GM10248 (cell line): ENCODE measurements around the gene XYLT1.

Source experiments
- CTCF ChIA-PET: fragments of 300-600 bp; sonication (Branson Sonifier 250); formaldehyde crosslinking; extraction: SDS; loops from one replicate; lab custom pipeline; 2021; ENCODE audit warnings: antibody characterized with exemption; lab: Yijun Ruan, JAX
- POLR2A ChIA-PET: fragments of 350-650 bp; sonication (Branson Sonifier 250); formaldehyde crosslinking; extraction: SDS; loops from one replicate; lab custom pipeline; 2020; ENCODE audit warnings: antibody characterized with exemption; lab: Yijun Ruan, JAX
- DNase-seq: peaks from one replicate; pipeline ENCODE4 v3.0.0; 2012; ENCODE audit errors: extremely low spot score
- CTCF ChIP-seq: IDR thresholded peaks from 2 replicates; pipeline ENCODE4 v1.5.1; 2012; ENCODE audit warnings: mild to moderate bottlenecking, low read depth; ENCODE audit errors: extremely low read depth, missing control alignments, control extremely low read depth

The XYLT1 gene

GRCh38 chr16:17105239-17105797, 365.4 kb downstream of the XYLT1 start:
- ChIA-PET CTCF (interaction anchor here (1.0 to 1.9 kb wide), 4 partner anchors 9 to 244 kb away, joined by 3 to 13 read pairs (median 4); no protein-coding TSS in a partner anchor), POLR2A (interaction anchor here (0.7 kb wide), 1 partner anchor 242 kb away, joined by 3 read pairs; no protein-coding TSS in a partner anchor)
- DNase-seq: no peak
- TF ChIP-seq CTCF: no peak

- no peak for TF ChIP-seq CTCF
- POLR2A ChIA-PET: interaction anchor here (0.7 kb wide), 1 partner anchor 243 kb away, joined by 3 read pairs; no protein-coding TSS in a partner anchor
Observed at GRCh38 chr16:17104654-17105053, 366.1 kb downstream of the XYLT1 start.

GRCh38 chr16:17103216-17103615, 367.5 kb downstream of the XYLT1 start:
- CTCF ChIA-PET: interaction anchor here (1.4 kb wide), 1 partner anchor 14 kb away, joined by 4 read pairs; no protein-coding TSS in a partner anchor
- DNase-seq: no peak
- POLR2A ChIA-PET: no interaction called here
- no peak for TF ChIP-seq CTCF

More at GRCh38 chr16:17104654-17105053, 366.1 kb downstream of the XYLT1 start:
- DNase-seq: no peak
- CTCF ChIA-PET: interaction anchor here (1.0 to 1.9 kb wide), 4 partner anchors 9 to 243 kb away, joined by 3 to 13 read pairs (median 4); no protein-coding TSS in a partner anchor

GRCh38 chr16:17101646-17102045, 369.1 kb downstream of the XYLT1 start:
- no peak for DNase-seq
- ChIA-PET POLR2A (no interaction called here), CTCF (no interaction called here)
- TF ChIP-seq CTCF: no peak

- CTCF ChIA-PET: no interaction called here
- no peak for TF ChIP-seq CTCF
- POLR2A ChIA-PET: no interaction called here
- no peak for DNase-seq
Observed at GRCh38 chr16:17098685-17099084, 372.1 kb downstream of the XYLT1 start.

GRCh38 chr16:17084130-17084529, 386.6 kb downstream of the XYLT1 start:
- ChIA-PET POLR2A (no interaction called here), CTCF (interaction anchor here (2.1 kb wide), 1 partner anchor 8 kb away, joined by 6 read pairs; no protein-coding TSS in a partner anchor)
- no peak for DNase-seq
- TF ChIP-seq CTCF: no peak
